Lower lobe of right lung (tissue), 2 donors: Measurements from ENCODE around the gene PTCHD4. TPM values are rescaled to one million over a fixed set of nuclear protein-coding genes. Genes with fewer than 3 reads are reported as not detected.

Source experiments
- ATAC-seq, 2 donors: fragments of 200-7000 bp; cut with Tn5 transposase; one replicate each; pipeline ENCODE4 v1.9.1; 2020 to 2022; ENCODE audit warnings: mild to moderate bottlenecking in 2 of 2, moderate library complexity in 2 of 2
- DNase-seq: peaks from one replicate; pipeline ENCODE4 v3.0.0-alpha.2; 2020
- H3K27ac ChIP-seq: fragments of 200-600 bp; one replicate; pipeline ENCODE4 v1.8.0; 2022
- H3K27me3 ChIP-seq: fragments of 200-600 bp; one replicate; pipeline ENCODE4 v1.8.0; 2022; ENCODE audit warnings: low read depth
- H3K36me3 ChIP-seq: fragments of 200-600 bp; one replicate; pipeline ENCODE4 v1.8.0; 2022; ENCODE audit warnings: mild to moderate bottlenecking
- H3K4me1 ChIP-seq: fragments of 200-600 bp; one replicate; pipeline ENCODE4 v1.8.0; 2022
- H3K4me3 ChIP-seq: fragments of 200-600 bp; one replicate; pipeline ENCODE4 v1.8.0; 2022; ENCODE audit warnings: mild to moderate bottlenecking
- H3K9me3 ChIP-seq: fragments of 200-600 bp; one replicate; pipeline ENCODE4 v1.8.0; 2022
- CTCF ChIP-seq: fragments of 200-600 bp; IDR thresholded peaks from one replicate; pipeline ENCODE4 v1.8.0; 2022; ENCODE audit warnings: antibody characterized with exemption, mild to moderate bottlenecking
- intact Hi-C: fragments of 100-400 bp; cut with DNase I; formaldehyde crosslinking; loops from one replicate; pipeline ENCODE4 v1.11.0; 2022
- total RNA-seq: library from RNA; stranded (reverse); fragmentation: NEBNext Ultra II Directional; extraction: Animal tissue kit (Norgen Biotek cat#: 25700); gene quantifications from one replicate; pipeline ENCODE4 v1.2.1, GENCODE V29; 2021
- donor health status: DM: no; HTN: yes; CAD: no; lungs with severe emphysema.

PTCHD4 gene
- total RNA-seq, 1 donor from 2014 or later = 2.3 TPM

- no peaks in the 10 kb centered on the region for H3K9me3 ChIP-seq
- no peak overlapping the region for H3K4me3 ChIP-seq
- no peaks in the 10 kb centered on the region for H3K4me1 ChIP-seq
- no peaks in the 10 kb centered on the region for H3K27me3 ChIP-seq
- no peak for TF ChIP-seq CTCF
- no peak overlapping the region for H3K27ac ChIP-seq
- no peaks in the 10 kb centered on the region for H3K36me3 ChIP-seq
- ATAC-seq (no peak), DNase-seq (no peak)
- intact Hi-C loops = no loop called here
These were observed 9.7 kb downstream of the PTCHD4 start for GRCh38 chr6:48101290-48101689.

- Histone ChIP-seq H3K27ac (no peak overlapping the region), H3K4me3 (no peak overlapping the region), H3K9me3 (no peaks in the 10 kb centered on the region), H3K36me3 (no peaks in the 10 kb centered on the region), H3K27me3 (no peaks in the 10 kb centered on the region), H3K4me1 (no peaks in the 10 kb centered on the region)
- no peak for TF ChIP-seq CTCF
- ATAC-seq = no peak
- no peak for DNase-seq
- intact Hi-C loops = no loop called here
These were observed 10.5 kb downstream of the PTCHD4 start for GRCh38 chr6:48100588-48100895.

- ATAC-seq (no peak), DNase-seq (no peak)
- intact Hi-C loops = no loop called here
- Histone ChIP-seq H3K9me3 (no peaks in the 10 kb centered on the region), H3K4me1 (no peaks in the 10 kb centered on the region), H3K36me3 (no peaks in the 10 kb centered on the region), H3K4me3 (no peak overlapping the region), H3K27ac (no peak overlapping the region), H3K27me3 (no peaks in the 10 kb centered on the region)
- TF ChIP-seq CTCF = no peak
These were observed 11.0 kb downstream of the PTCHD4 start for GRCh38 chr6:48099713-48100587.

- no peak overlapping the region for H3K4me3 ChIP-seq
- no peak for DNase-seq
- TF ChIP-seq CTCF = no peak
- intact Hi-C loops = no loop called here
- H3K27ac ChIP-seq = no peak overlapping the region
- no peaks in the 10 kb centered on the region for H3K4me1 ChIP-seq
- no peaks in the 10 kb centered on the region for H3K9me3 ChIP-seq
- no peaks in the 10 kb centered on the region for H3K36me3 ChIP-seq
- ATAC-seq = no peak
- H3K27me3 ChIP-seq = no peaks in the 10 kb centered on the region
These were observed 12.1 kb downstream of the PTCHD4 start for GRCh38 chr6:48098923-48099322.

- Histone ChIP-seq H3K4me1 (no peaks in the 10 kb centered on the region), H3K36me3 (no peaks in the 10 kb centered on the region), H3K9me3 (no peaks in the 10 kb centered on the region), H3K4me3 (no peak overlapping the region), H3K27ac (no peak overlapping the region), H3K27me3 (no peaks in the 10 kb centered on the region)
- intact Hi-C loops = no loop called here
- TF ChIP-seq CTCF = no peak
- no peak for DNase-seq
- ATAC-seq = no peak
These were observed 18.3 kb downstream of the PTCHD4 start for GRCh38 chr6:48092550-48093217.
